GM10266 (cell line): ENCODE results near the gene CPAMD8.
"Not testable (repeated sequence)": the region's sequence is repeated elsewhere in the genome, so short reads cannot be mapped to it uniquely, and the experiment has no call there.

Experiments
- DNase-seq: peaks from one replicate; pipeline ENCODE4 v3.0.0; 2012; ENCODE audit errors: extremely low spot score
- TF ChIP-seq, protein P1 (sequence below): IDR thresholded peaks from 2 replicates; pipeline ENCODE4 v1.5.1; 2012; ENCODE audit warnings: mild to moderate bottlenecking, low read depth; ENCODE audit not compliant: control insufficient read depth, insufficient read depth; ENCODE audit errors: missing control alignments

CPAMD8 gene

DNA sequence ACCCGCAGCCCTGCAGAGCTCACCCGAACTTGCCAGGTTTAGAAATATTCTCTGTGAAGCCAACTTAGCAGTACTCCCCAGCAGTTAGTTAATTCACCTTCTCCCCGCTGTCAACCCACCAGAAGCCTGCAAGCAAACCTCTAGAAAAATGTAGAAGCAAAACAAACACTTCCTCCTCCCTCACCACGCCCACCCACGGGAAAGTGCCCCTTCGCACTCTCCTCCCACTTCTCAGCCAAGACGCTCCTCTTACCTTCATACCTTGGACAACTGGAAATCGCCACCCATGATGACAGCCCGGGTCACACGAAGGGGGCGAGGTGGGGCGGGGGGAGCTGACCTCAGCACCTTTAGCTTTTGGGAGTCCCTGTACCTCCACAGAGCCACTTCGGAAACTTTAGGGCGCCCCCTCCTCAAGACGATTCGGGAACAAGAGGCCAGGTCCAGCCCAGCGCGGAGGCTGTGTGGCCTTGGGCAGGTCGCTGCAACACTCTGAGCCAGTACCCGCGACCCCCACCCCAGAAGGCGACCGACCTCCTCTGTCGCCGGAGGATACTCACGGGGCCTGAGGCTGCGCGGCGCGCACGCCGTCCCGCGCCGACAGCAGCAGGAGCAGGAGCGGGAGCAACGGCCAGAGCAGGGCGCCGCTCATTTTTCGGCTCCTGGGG, 485 bp downstream of the CPAMD8 start:
- TF ChIP-seq, protein P1, sequence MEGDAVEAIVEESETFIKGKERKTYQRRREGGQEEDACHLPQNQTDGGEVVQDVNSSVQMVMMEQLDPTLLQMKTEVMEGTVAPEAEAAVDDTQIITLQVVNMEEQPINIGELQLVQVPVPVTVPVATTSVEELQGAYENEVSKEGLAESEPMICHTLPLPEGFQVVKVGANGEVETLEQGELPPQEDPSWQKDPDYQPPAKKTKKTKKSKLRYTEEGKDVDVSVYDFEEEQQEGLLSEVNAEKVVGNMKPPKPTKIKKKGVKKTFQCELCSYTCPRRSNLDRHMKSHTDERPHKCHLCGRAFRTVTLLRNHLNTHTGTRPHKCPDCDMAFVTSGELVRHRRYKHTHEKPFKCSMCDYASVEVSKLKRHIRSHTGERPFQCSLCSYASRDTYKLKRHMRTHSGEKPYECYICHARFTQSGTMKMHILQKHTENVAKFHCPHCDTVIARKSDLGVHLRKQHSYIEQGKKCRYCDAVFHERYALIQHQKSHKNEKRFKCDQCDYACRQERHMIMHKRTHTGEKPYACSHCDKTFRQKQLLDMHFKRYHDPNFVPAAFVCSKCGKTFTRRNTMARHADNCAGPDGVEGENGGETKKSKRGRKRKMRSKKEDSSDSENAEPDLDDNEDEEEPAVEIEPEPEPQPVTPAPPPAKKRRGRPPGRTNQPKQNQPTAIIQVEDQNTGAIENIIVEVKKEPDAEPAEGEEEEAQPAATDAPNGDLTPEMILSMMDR, result no peak
- DNase-seq, result no peak

DNA sequence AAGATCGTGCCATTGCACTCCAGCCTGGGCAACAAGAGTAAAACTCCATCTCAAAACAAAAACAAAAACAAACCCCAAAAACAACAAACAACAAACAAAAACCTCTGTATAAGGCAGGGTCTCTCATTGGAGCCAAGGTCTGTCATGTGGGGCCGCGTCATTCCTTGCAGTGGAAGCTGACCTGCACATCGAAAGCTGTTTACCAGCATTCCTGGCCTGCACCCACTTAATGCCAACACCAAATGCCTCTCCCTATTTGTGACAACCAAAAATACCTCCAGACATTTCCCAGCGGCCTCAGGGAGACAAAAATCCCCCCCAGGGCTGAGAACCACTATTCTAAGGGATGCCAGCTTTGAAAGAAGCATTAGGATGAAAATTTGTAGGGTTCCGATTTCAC, 1.2 kb downstream of the CPAMD8 start:
- no peak for DNase-seq
- TF ChIP-seq, protein P1, result no peak

GRCh38 chr19:17024941-17025340, 1.7 kb downstream of the CPAMD8 start:
- DNase-seq, result not testable (repeated sequence)

DNA sequence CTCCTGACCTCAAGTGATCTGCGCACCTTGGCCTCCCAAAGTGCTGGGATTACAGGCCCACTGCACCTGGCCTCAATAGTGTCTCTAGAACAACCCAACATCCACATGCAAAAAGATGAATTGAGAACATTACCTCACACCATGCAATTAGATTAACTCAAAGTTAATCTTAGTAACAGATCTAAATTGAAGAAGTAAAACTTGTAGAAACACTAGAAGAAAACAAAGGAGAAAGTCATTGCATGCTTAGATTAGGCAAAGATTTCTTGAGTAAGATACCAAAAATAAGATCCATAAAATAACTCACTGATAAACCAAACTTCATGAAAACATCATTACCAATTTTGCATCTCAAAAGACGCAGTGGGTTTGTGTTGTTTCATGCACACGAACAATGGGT, 2.8 kb downstream of the CPAMD8 start:
- TF ChIP-seq, protein P1, result no peak
- DNase-seq, result no peak

DNA sequence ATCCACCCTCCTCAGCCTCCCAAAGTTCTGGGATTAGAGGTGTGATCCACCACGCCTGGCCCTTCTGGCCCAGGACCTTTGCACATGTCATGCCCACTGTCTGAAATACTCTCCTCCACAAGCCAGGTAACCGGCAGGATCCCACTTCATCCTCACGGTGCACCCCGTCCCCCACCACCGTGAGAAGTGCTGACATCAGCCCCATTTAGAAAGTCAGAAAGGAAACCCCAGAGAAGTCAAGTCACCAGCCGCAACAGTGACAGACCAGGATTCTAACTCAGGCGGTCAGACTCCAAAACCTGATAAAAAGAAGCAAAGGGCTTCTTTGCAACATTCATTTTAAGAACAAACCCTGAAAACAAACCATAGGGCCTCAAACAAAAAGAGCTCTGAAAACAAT, 3.9 kb downstream of the CPAMD8 start:
- no peak for DNase-seq
- TF ChIP-seq, protein P1, result no peak

- TF ChIP-seq, protein P1, result no peak
Observed at GRCh38 chr19:17021793-17022590, 4.6 kb downstream of the CPAMD8 start.

DNA sequence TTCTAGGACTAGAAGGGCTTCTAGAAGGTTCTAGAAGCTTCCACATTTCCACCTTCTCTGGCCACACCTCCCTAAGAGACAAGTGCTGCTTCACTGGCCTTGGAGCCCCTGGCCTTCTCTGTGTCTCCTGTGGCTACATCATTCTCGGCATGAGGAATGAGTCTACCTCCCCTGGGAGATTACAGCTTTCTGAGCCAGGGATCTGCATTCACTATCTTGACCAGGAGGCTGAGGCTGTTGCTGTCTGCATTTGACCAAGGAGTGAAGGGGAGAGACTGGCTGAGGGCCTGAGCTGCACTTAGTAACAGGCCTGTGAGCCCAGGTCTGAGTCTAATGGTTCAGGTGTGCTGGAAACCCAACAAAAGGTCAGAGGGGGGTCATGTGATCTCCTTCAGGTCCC, 5.3 kb downstream of the CPAMD8 start:
- no peak for DNase-seq

More at GRCh38 chr19:17021793-17022590, 4.6 kb downstream of the CPAMD8 start:
- DNase-seq, result no peak

More for the DNA sequence above, 5.3 kb downstream of the CPAMD8 start:
- TF ChIP-seq, protein P1, result no peak
